ENCODE data around the gene ELAVL1. TPM values are rescaled to one million over a fixed set of nuclear protein-coding genes. Genes with fewer than 3 reads are reported as not detected.

Gene ELAVL1
- polyA plus RNA-seq, 1 donor: 85.3 TPM

DNA sequence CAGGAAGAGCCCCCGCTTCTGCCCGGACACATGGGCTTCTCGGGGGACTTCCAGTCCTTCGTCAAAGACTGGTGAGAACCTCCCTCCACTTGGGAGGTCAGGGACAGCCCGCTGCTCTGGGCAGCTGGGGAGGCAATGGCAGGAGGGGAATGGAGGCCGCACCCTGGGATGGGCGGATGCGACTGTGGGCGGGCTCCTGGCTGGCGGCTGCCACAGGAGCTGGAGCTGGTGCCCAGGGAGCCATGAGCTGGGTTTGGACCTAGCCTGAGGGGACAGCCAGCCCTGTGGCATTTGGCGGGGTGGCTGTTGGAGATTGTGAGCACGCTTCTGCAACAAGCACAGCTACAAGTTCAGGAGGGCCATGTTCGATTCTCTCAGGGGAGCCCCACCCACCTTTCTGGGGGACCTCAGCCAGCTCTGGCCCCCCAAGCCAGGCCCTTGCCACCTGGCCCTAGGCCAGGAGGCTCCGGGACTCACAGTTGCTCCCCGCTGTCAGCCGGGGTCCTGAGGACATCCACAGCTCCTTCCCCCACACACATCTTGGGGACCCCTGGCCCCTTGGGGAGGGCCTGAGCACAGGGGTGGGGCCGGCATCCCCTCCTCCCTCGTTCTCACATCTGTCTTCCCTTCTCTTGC lies 93.8 kb downstream of the ELAVL1 start:
- DNase-seq: no peak

DNA sequence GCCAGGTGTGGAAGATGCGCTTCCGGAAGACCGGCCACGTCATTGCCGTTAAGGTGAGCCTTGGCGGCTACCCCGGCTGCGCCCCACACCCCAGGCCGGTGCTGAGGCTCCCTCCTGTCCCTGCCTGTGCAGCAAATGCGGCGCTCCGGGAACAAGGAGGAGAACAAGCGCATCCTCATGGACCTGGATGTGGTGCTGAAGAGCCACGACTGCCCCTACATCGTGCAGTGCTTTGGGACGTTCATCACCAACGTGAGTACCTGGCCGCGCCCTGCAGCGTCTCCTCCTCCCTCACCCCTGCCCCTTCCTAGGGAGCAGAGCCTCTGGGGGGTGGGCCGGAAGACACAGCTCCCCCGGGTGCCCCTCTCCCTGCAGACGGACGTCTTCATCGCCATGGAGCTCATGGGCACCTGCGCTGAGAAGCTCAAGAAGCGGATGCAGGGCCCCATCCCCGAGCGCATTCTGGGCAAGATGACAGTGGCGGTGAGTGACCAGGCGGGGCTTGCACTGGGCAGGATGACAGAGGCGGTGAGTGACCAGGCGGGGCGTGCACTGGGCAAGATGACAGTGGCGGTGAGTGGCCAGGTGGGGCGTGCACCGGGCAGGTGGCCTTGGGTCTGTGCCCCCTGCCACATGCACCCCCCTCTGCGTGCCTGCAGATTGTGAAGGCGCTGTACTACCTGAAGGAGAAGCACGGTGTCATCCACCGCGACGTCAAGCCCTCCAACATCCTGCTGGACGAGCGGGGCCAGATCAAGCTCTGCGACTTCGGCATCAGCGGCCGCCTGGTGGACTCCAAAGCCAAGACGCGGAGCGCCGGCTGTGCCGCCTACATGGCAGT lies 94.9 kb downstream of the ELAVL1 start:
- DNase-seq: no peak

DNA sequence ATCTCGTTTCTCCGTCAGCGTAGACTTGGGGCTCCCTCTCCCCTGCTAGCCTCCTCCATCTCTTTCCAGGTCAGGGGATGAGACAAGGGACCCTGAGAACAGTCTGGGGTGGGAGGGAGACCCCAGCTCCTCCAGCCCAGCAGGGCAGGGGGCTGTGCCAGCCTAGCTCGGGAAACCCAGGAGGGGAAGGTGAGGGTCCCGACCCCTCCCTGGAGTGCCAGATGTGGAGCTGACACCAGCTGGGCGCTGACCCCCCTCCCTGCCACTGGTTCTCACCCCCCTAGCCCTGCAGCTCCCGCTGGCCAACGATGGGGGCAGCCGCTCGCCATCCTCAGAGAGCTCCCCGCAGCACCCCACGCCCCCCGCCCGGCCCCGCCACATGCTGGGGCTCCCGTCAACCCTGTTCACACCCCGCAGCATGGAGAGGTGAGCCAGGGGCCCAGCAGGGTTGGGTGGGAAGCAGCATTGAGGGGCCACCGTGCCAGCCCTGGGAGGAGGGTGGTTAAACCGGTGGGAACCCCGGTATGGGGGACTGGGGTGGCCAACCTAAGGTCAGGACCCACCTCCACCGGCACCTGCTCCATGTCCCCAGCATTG lies 95.9 kb downstream of the ELAVL1 start:
- DNase-seq: no peak

DNA sequence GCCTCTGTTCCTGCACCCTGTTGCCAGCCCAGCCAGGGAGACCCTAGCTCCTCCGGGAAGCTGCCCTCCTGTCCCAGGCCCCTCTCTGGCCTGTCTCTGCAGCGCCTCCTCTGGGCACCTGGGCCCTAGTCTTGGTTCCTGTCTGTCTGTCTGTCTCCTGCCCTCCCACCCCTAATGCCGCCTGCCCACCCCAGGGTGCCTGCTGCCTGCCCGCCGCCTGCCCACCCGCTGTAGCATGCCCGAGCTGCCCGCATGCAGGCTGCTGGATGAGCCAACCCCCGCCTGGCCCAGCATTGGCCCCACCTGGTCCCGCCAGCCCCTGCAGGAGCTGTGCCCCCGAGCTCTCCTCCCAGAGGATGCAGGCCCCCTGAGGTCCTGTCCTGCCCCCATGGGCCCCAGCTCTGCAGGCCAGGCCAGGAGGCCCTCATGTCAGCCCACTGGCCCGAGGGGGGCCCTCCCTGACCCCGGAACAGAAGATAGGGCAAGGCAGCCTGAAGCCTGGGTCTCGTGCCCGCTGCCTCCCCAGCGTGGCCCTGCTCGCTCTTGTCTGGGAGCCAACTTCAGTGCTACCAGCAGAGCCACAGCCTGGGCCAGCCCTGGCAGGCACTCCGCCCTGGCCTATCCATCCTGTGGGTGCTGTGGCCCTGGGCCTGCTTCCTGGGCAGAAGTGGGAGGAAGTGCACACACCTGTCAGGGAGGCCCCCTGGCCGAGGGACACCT lies 96.5 kb downstream of the ELAVL1 start:
- DNase-seq: no peak

Other genes starting within 250 kb of the ELAVL1 start
- 1.8 TPM for gene CLEC4M, start 242.4 kb downstream of the ELAVL1 start, polyA plus RNA-seq (ENCODE audit: insufficient read length)
- gene EVI5L, start 175.4 kb downstream of the ELAVL1 start, polyA plus RNA-seq (ENCODE audit: insufficient read length): 16.5 TPM
- 5.9 TPM for gene PRR36, start 131.3 kb downstream of the ELAVL1 start, polyA plus RNA-seq (ENCODE audit: insufficient read length)
- gene LRRC8E, start 117.1 kb downstream of the ELAVL1 start, polyA plus RNA-seq (ENCODE audit: insufficient read length): 2.0 TPM
- gene MAP2K7, start 101.8 kb downstream of the ELAVL1 start, polyA plus RNA-seq (ENCODE audit: insufficient read length): 26.9 TPM
- 0.42 TPM for gene TGFBR3L, start 90.8 kb downstream of the ELAVL1 start, polyA plus RNA-seq (ENCODE audit: insufficient read length)
- gene SNAPC2, start 85.3 kb downstream of the ELAVL1 start, polyA plus RNA-seq (ENCODE audit: insufficient read length): 12.6 TPM
- 12.6 TPM for gene CTXN1, start 79.5 kb downstream of the ELAVL1 start, polyA plus RNA-seq (ENCODE audit: insufficient read length)
- gene TIMM44, start 62.0 kb downstream of the ELAVL1 start, polyA plus RNA-seq (ENCODE audit: insufficient read length): 46.7 TPM
- gene CCL25, start 47.1 kb upstream of the ELAVL1 start, polyA plus RNA-seq (ENCODE audit: insufficient read length): 0.15 TPM
- gene FBN3, start 144.0 kb upstream of the ELAVL1 start, polyA plus RNA-seq (ENCODE audit: insufficient read length): 59.0 TPM
- gene CERS4, start 203.7 kb upstream of the ELAVL1 start, polyA plus RNA-seq (ENCODE audit: insufficient read length): 38.8 TPM